H9 (cell line): ENCODE data around the gene MAGI1. TPM values are rescaled to one million over a fixed set of nuclear protein-coding genes. Genes with fewer than 3 reads are reported as not detected.

ENCODE experiments used
- DNase-seq: peaks from one replicate; pipeline ENCODE4 v3.0.0-alpha.2; 2017
- H2AFZ ChIP-seq: one replicate; pipeline ENCODE4 v1.6.1; 2013; ENCODE audit warnings: mild to moderate bottlenecking, low read length, control low read depth, moderate library complexity
- H2AK5ac ChIP-seq: 2 replicates; pipeline ENCODE4 v1.6.1; 2013; ENCODE audit warnings: low read length, control low read depth, mixed read lengths; ENCODE audit not compliant: insufficient read length
- H2BK120ac ChIP-seq: one replicate; pipeline ENCODE4 v1.6.1; 2013; ENCODE audit warnings: low read depth, mild to moderate bottlenecking, low read length, control low read depth, inconsistent platforms; ENCODE audit not compliant: poor library complexity, severe bottlenecking
- H2BK12ac ChIP-seq: 2 replicates; pipeline ENCODE4 v1.6.1; 2013; ENCODE audit warnings: low read length, control low read depth, mixed read lengths, low read depth; ENCODE audit not compliant: insufficient read length
- H2BK15ac ChIP-seq: 2 replicates; pipeline ENCODE4 v1.6.1; 2013; ENCODE audit warnings: low read depth, low read length, control low read depth
- H2BK20ac ChIP-seq: one replicate; pipeline ENCODE4 v1.6.1; 2013; ENCODE audit warnings: low read depth, mild to moderate bottlenecking, low read length, control low read depth, inconsistent platforms; ENCODE audit not compliant: poor library complexity, severe bottlenecking
- H2BK5ac ChIP-seq: 2 replicates; pipeline ENCODE4 v1.6.1; 2013; ENCODE audit warnings: low read length, control low read depth, mixed read lengths; ENCODE audit not compliant: insufficient read length
- H3K14ac ChIP-seq: 2 replicates; pipeline ENCODE4 v1.6.1; 2013; ENCODE audit warnings: low read length, control low read depth; ENCODE audit not compliant: insufficient read depth
- H3K18ac ChIP-seq: 2 replicates; pipeline ENCODE4 v1.6.1; 2013; ENCODE audit warnings: low read depth, mild to moderate bottlenecking, mixed read lengths, low read length, control low read depth; ENCODE audit not compliant: insufficient read length
- H3K23ac ChIP-seq: 2 replicates; pipeline ENCODE4 v1.6.1; 2013; ENCODE audit warnings: low read length, control low read depth, mixed read lengths, low read depth; ENCODE audit not compliant: insufficient read length
- H3K23me2 ChIP-seq: 2 replicates; pipeline ENCODE4 v1.6.1; 2013; ENCODE audit warnings: low read depth, mild to moderate bottlenecking, mixed read lengths, low read length, control low read depth; ENCODE audit not compliant: insufficient read length, poor library complexity, severe bottlenecking
- H3K27ac ChIP-seq: 2 replicates; pipeline ENCODE4 v1.5.1; 2013; ENCODE audit warnings: low read length, control low read depth, mixed read lengths, low read depth; ENCODE audit not compliant: insufficient read length
- H3K27me3 ChIP-seq: 2 replicates; pipeline ENCODE4 v1.6.1; 2013; ENCODE audit warnings: low read length, control low read depth, inconsistent platforms; ENCODE audit not compliant: insufficient read depth
- H3K4ac ChIP-seq: 2 replicates; pipeline ENCODE4 v1.6.1; 2013; ENCODE audit warnings: low read depth, mild to moderate bottlenecking, control low read depth, inconsistent platforms, low read length, moderate library complexity
- H3K4me1 ChIP-seq: 2 replicates; pipeline ENCODE4 v1.6.1; 2013; ENCODE audit warnings: low read length, control low read depth, inconsistent platforms; ENCODE audit not compliant: insufficient read depth
- H3K4me2 ChIP-seq: 2 replicates; pipeline ENCODE4 v1.6.1; 2013; ENCODE audit warnings: low read length, control low read depth, mixed read lengths; ENCODE audit not compliant: insufficient read length, insufficient read depth
- H3K56ac ChIP-seq: 2 replicates; pipeline ENCODE4 v1.6.1; 2013; ENCODE audit warnings: low read depth, mild to moderate bottlenecking, mixed read lengths, low read length, control low read depth; ENCODE audit not compliant: insufficient read length
- H3K79me1 ChIP-seq: 2 replicates; pipeline ENCODE4 v1.6.1; 2013; ENCODE audit warnings: low read depth, mild to moderate bottlenecking, moderate library complexity, low read length, control low read depth, inconsistent platforms; ENCODE audit not compliant: insufficient read depth, poor library complexity, severe bottlenecking
- H3K79me2 ChIP-seq: 2 replicates; pipeline ENCODE4 v1.6.1; 2013; ENCODE audit warnings: low read length, control low read depth, inconsistent platforms; ENCODE audit not compliant: insufficient read depth
- H3K9ac ChIP-seq: 2 replicates; pipeline ENCODE4 v1.6.1; 2013; ENCODE audit warnings: low read length, control low read depth, mixed read lengths; ENCODE audit not compliant: insufficient read length; ENCODE audit errors: extremely low read depth
- H3K9me3 ChIP-seq: one replicate; pipeline ENCODE4 v1.6.1; 2013; ENCODE audit warnings: low read depth, low read length, inconsistent platforms; ENCODE audit not compliant: control insufficient read depth
- H3T11ph ChIP-seq: one replicate; pipeline ENCODE4 v1.6.1; 2013; ENCODE audit warnings: mild to moderate bottlenecking, low read length, control low read depth, inconsistent platforms
- H4K20me1 ChIP-seq: one replicate; pipeline ENCODE4 v1.6.1; 2013; ENCODE audit not compliant: control insufficient read depth, insufficient read length, insufficient read depth
- H4K5ac ChIP-seq: 2 replicates; pipeline ENCODE4 v1.6.1; 2013; ENCODE audit warnings: low read depth, mild to moderate bottlenecking, mixed read lengths, low read length, control low read depth; ENCODE audit not compliant: insufficient read length
- H4K8ac ChIP-seq: replicated peaks from 2 replicates; pipeline ENCODE4 v1.6.1; 2013; ENCODE audit warnings: low read length, control low read depth, mixed read lengths, low read depth; ENCODE audit not compliant: insufficient read length
- H4K91ac ChIP-seq: 2 replicates; pipeline ENCODE4 v1.6.1; 2013; ENCODE audit warnings: low read depth, mild to moderate bottlenecking, moderate library complexity, mixed read lengths, low read length, control low read depth; ENCODE audit not compliant: insufficient read length
- H3K27ac Mint-ChIP-seq, 3 experiments: 2 replicates in 2 of 3; 3 replicates in 1 of 3; pipeline ENCODE4 v1.8.0; 2020 to 2021; ENCODE audit warnings: mixed read lengths in 3 of 3, mild to moderate bottlenecking in 1 of 3, moderate library complexity in 1 of 3
- H3K27me3 Mint-ChIP-seq: 2 replicates; pipeline ENCODE4 v1.8.0; 2021; ENCODE audit warnings: low read depth, mild to moderate bottlenecking, moderate library complexity, mixed read lengths
- H3K36me3 Mint-ChIP-seq, 3 experiments: 2 replicates in 2 of 3; 3 replicates in 1 of 3; pipeline ENCODE4 v1.8.0; 2020 to 2021; ENCODE audit warnings: low read depth in 3 of 3, mixed read lengths in 3 of 3; ENCODE audit not compliant: insufficient read depth in 1 of 3
- H3K4me1 Mint-ChIP-seq, 2 experiments: 2 replicates each; pipeline ENCODE4 v1.8.0; 2020; ENCODE audit warnings: mixed read lengths in 2 of 2
- H3K4me3 Mint-ChIP-seq, 2 experiments: 2 replicates in 1 of 2; 3 replicates in 1 of 2; pipeline ENCODE4 v1.8.0; 2020 to 2021; ENCODE audit warnings: mild to moderate bottlenecking in 2 of 2, mixed read lengths in 2 of 2, moderate library complexity in 1 of 2
- H3K9me3 Mint-ChIP-seq, 2 experiments: 2 replicates in 1 of 2; 3 replicates in 1 of 2; pipeline ENCODE4 v1.8.0; 2020; ENCODE audit warnings: mild to moderate bottlenecking in 2 of 2, mixed read lengths in 2 of 2, moderate library complexity in 1 of 2
- WGBS: extraction: QIAGEN DNeasy Blood & Tissue Kit; methylation state at CpG from one replicate; pipeline ENCODE4 v1.1.7; 2013; ENCODE audit warnings: missing lambda C conversion rate, low lambda C conversion rate, mixed read lengths; ENCODE audit not compliant: insufficient read length; ENCODE audit errors: extremely low coverage; 5-methylcytosine and 5-hydroxymethylcytosine counted together
- total RNA-seq: library from RNA; stranded (reverse); gene quantifications from 2 replicates; pipeline ENCODE4 v1.2.1, GENCODE V29; 2021
- TF ChIP-seq, protein P1 (sequence below): fragments of 200-600 bp; sonication (generic); conservative IDR thresholded peaks from 3 replicates; pipeline ENCODE4 v1.8.0; 2021; ENCODE audit warnings: antibody characterized with exemption, mild to moderate bottlenecking

Gene MAGI1
- total RNA-seq, 1 experiment from 2014 or later: 65.7 TPM

DNA sequence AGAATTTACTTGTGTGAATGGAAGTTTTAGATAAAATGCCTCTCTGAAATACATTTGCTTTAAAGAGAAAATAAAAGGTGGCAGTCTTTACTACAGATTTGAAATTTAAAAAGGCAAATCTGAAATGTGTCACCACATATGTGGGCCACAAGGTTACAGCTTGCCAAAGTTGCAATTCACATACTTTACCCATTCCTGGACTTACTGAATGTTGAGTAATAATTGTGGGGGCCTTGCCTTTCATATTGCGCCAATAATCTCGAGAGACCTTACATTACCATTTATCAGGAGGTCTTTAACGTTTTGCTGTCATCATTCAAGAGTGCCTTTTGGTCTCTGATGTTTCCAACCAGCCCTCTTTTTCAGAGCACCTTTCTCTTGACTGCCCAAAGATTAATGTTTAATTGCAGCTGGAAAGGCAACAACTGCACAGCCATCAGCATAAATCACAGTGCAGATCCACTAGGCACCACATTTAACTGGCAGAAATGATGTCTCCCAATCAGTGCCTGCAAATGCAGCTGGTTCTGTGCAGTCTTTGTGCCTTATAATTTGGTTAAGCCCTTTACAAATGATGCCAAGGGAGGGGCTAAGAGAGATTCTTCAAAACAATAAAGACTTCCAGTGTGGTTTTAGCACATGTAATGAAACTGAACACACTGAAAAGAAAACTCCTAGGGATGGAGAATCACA lies 206.8 kb downstream of the MAGI1 start:
- TF ChIP-seq, protein P1, sequence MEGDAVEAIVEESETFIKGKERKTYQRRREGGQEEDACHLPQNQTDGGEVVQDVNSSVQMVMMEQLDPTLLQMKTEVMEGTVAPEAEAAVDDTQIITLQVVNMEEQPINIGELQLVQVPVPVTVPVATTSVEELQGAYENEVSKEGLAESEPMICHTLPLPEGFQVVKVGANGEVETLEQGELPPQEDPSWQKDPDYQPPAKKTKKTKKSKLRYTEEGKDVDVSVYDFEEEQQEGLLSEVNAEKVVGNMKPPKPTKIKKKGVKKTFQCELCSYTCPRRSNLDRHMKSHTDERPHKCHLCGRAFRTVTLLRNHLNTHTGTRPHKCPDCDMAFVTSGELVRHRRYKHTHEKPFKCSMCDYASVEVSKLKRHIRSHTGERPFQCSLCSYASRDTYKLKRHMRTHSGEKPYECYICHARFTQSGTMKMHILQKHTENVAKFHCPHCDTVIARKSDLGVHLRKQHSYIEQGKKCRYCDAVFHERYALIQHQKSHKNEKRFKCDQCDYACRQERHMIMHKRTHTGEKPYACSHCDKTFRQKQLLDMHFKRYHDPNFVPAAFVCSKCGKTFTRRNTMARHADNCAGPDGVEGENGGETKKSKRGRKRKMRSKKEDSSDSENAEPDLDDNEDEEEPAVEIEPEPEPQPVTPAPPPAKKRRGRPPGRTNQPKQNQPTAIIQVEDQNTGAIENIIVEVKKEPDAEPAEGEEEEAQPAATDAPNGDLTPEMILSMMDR: no peak
- Histone ChIP-seq H3K27me3 (no peaks in the 10 kb centered on the region), H4K20me1 (no peaks in the 10 kb centered on the region), H4K5ac (no peak overlapping the region), H3K9ac (no peak overlapping the region), H3K4ac (no peak overlapping the region), H2BK12ac (no peak overlapping the region), H4K8ac (no peak overlapping the region), H3K27ac (no peak overlapping the region), H2BK20ac (no peak overlapping the region), H2BK15ac (no peak overlapping the region), H4K91ac (no peak overlapping the region), H2AK5ac (no peak overlapping the region), H3T11ph (no peak overlapping the region), H2BK5ac (no peak overlapping the region), H3K79me2 (peaks cover 4% of the 10 kb centered on the region; the same call in 1 of the 2 replicates), H3K18ac (no peak overlapping the region), H3K23ac (no peak overlapping the region), H3K4me1 (peaks cover 8% of the 10 kb centered on the region; the same call in 1 of the 2 replicates), H3K14ac (no peak overlapping the region), H3K79me1 (no peaks in the 10 kb centered on the region), H3K56ac (no peak overlapping the region), H3K9me3 (no peaks in the 10 kb centered on the region), H3K23me2 (no peaks in the 10 kb centered on the region), H2BK120ac (no peak overlapping the region), H2AFZ (no peak overlapping the region), H3K4me2 (no peak overlapping the region)
- Mint-ChIP-seq H3K4me1 (peaks cover 46 to 49% of the 10 kb centered on the region in 2 experiments), H3K27ac (no peak overlapping the region), H3K27me3 (no peaks in the 10 kb centered on the region; the same call in 1 of the 2 replicates), H3K4me3 (no peak overlapping the region), H3K9me3 (no peaks in the 10 kb centered on the region), H3K36me3 (no peaks in the 10 kb centered on the region)
- DNase-seq: no peak
- no CpG with 5 or more reads among the region's 3 CpGs for WGBS
